Activated CD4-positive, CD25-positive, alpha-beta regulatory T cell treated with anti-CD3 and anti-CD28 coated beads, Interleukin-2, amount 50 U/mL, for 16 hours (primary cell): ENCODE measurements around the gene CR1.
A peak's percentile ranks its signal among the peaks of the same experiment; 100 is the strongest.
"Not testable (repeated sequence)": the region's sequence is repeated elsewhere in the genome, so short reads cannot be mapped to it uniquely, and the experiment has no call there.

Source experiments
- DNase-seq: peaks from one replicate; pipeline ENCODE4 v3.0.0-alpha.2; 2020; ENCODE audit warnings: low read depth, low spot score

Gene CR1

GRCh38 chr1:207495801-207496792 lies at the start of gene CR1:
Gene CR1 (plus strand): TSS chr1:207496157. CDS start chr1:207496268, 111 bp downstream.
- no peak for DNase-seq

GRCh38 chr1:207453710-207454045 lies 42.3 kb upstream of the CR1 start:
- no peak for DNase-seq

GRCh38 chr1:207454046-207454964 lies 41.7 kb upstream of the CR1 start, which contains the start of gene CR2:
Gene CR2 (plus strand): TSS chr1:207454328. CDS start chr1:207454419, 91 bp downstream.
- DNase-seq: no peak

- no peak for DNase-seq
These were observed 40.7 kb upstream of the CR1 start for GRCh38 chr1:207455183-207455754.

GRCh38 chr1:207458414-207458813 lies 37.5 kb upstream of the CR1 start:
- DNase-seq: no peak

- DNase-seq: no peak
These were observed 36.9 kb upstream of the CR1 start for GRCh38 chr1:207459008-207459407.

- no peak for DNase-seq
These were observed 34.3 kb upstream of the CR1 start for GRCh38 chr1:207461649-207462048.

- DNase-seq: no peak
These were observed 33.4 kb upstream of the CR1 start for GRCh38 chr1:207462535-207462934.

GRCh38 chr1:207463021-207463420 lies 32.9 kb upstream of the CR1 start:
- DNase-seq: no peak

- DNase-seq: no peak
These were observed 32.4 kb upstream of the CR1 start for GRCh38 chr1:207463571-207463970.

- DNase-seq: no peak
These were observed 25.0 kb upstream of the CR1 start for GRCh38 chr1:207470927-207471326.

GRCh38 chr1:207474210-207474609 lies 21.7 kb upstream of the CR1 start:
- DNase-seq: no peak

- no peak for DNase-seq
These were observed 9.8 kb upstream of the CR1 start for GRCh38 chr1:207486198-207486597.

- no peak for DNase-seq
These were observed 8.3 kb upstream of the CR1 start for GRCh38 chr1:207487636-207488035.

GRCh38 chr1:207493212-207493611 lies 2.7 kb upstream of the CR1 start:
- no peak for DNase-seq

- no peak for DNase-seq
These were observed 1.8 kb upstream of the CR1 start for GRCh38 chr1:207494171-207494570.

- not testable (repeated sequence) for DNase-seq
These were observed 676 bp upstream of the CR1 start for GRCh38 chr1:207495281-207495680.

- DNase-seq: no peak
These were observed 2.0 kb downstream of the CR1 start for GRCh38 chr1:207497941-207498340.

- DNase-seq: peak; percentile 20
These were observed 3.6 kb downstream of the CR1 start for GRCh38 chr1:207499573-207499972.

- no peak for DNase-seq
These were observed 4.3 kb downstream of the CR1 start for GRCh38 chr1:207500306-207500705.

- DNase-seq: no peak
These were observed 5.1 kb downstream of the CR1 start for GRCh38 chr1:207501071-207501470.

GRCh38 chr1:207502726-207503125 lies 6.8 kb downstream of the CR1 start:
- no peak for DNase-seq
